PFSK-1 (cell line): ENCODE measurements around the gene STXBP5.

Experiments used
- POLR2AphosphoS5 ChIP-seq: IDR thresholded peaks from 2 replicates; pipeline ENCODE4 v1.6.1; 2012; ENCODE audit warnings: low read depth, mild to moderate bottlenecking, control low read depth, low read length, moderate library complexity
- TAF1 ChIP-seq: IDR thresholded peaks from 2 replicates; pipeline ENCODE4 v1.6.1; 2012; ENCODE audit warnings: low read length, control low read depth, borderline replicate concordance; ENCODE audit not compliant: insufficient read depth
- TF ChIP-seq, protein P1 (sequence below), 2 experiments: IDR thresholded peaks; 2 replicates each; pipeline versions ENCODE4 v1.6.1 to v1.8.0; 2011 to 2012; ENCODE audit warnings: low read depth in 2 of 2, low read length in 2 of 2, control low read depth in 1 of 2, inconsistent platforms in 1 of 2, mild to moderate bottlenecking in 1 of 2, moderate library complexity in 1 of 2; ENCODE audit not compliant: insufficient read depth in 1 of 2

DNA sequence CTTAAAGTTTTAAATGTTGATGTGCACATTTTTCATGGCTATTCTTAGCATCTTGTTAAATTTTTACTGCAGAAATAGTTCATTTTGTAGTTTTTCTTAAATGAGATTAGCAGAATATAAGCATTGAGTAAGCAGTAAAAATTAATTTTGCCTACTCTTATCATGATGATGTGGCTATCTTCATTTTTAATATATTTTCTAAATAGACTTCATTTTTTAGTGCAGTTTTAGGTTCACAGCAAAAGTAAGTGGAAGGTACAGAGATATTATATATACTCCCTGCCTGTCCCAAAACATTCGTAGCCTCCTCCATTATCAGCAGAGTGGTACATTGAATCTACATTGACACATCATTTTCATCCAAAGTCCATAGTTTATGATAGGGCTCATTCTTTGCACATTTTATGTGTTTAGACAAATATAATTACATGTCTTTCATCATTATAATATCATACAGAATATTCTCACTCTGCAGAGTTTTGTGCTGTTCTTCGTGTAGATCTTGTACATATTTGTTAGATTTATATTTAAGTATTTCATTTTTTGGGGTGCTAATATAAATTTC is 13.7 kb downstream of the STXBP5 start:
- no peak for TF ChIP-seq POLR2AphosphoS5
- TF ChIP-seq, protein P1, sequence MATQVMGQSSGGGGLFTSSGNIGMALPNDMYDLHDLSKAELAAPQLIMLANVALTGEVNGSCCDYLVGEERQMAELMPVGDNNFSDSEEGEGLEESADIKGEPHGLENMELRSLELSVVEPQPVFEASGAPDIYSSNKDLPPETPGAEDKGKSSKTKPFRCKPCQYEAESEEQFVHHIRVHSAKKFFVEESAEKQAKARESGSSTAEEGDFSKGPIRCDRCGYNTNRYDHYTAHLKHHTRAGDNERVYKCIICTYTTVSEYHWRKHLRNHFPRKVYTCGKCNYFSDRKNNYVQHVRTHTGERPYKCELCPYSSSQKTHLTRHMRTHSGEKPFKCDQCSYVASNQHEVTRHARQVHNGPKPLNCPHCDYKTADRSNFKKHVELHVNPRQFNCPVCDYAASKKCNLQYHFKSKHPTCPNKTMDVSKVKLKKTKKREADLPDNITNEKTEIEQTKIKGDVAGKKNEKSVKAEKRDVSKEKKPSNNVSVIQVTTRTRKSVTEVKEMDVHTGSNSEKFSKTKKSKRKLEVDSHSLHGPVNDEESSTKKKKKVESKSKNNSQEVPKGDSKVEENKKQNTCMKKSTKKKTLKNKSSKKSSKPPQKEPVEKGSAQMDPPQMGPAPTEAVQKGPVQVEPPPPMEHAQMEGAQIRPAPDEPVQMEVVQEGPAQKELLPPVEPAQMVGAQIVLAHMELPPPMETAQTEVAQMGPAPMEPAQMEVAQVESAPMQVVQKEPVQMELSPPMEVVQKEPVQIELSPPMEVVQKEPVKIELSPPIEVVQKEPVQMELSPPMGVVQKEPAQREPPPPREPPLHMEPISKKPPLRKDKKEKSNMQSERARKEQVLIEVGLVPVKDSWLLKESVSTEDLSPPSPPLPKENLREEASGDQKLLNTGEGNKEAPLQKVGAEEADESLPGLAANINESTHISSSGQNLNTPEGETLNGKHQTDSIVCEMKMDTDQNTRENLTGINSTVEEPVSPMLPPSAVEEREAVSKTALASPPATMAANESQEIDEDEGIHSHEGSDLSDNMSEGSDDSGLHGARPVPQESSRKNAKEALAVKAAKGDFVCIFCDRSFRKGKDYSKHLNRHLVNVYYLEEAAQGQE (IDR thresholded peaks at IDR 0.05; ENCODE audit: insufficient read depth in 1 of 2, low read depth in 2 of 2, low read length in 2 of 2): no peak
- no peak for TF ChIP-seq TAF1
